Fibroblast of skin of right quadriceps (primary cell): ENCODE data around the gene MAEA.
"Not testable (repeated sequence)": the region's sequence is repeated elsewhere in the genome, so short reads cannot be mapped to it uniquely, and the experiment has no call there.

Source experiments
- DNase-seq: peaks from one replicate; pipeline ENCODE4 v3.0.0-alpha.2; 2013

MAEA gene

GRCh38 chr4:1369479-1370079, 79.9 kb downstream of the MAEA start:
- DNase-seq: no peak

GRCh38 chr4:1370321-1371124, 80.8 kb downstream of the MAEA start:
- no peak for DNase-seq

- no peak for DNase-seq
Measured at GRCh38 chr4:1371176-1372165, 81.8 kb downstream of the MAEA start.

- DNase-seq: not testable (repeated sequence)
Measured at GRCh38 chr4:1372576-1372975, 82.9 kb downstream of the MAEA start.

GRCh38 chr4:1373892-1374705, 84.4 kb downstream of the MAEA start:
- no peak for DNase-seq

- no peak for DNase-seq
Measured at GRCh38 chr4:1374706-1375045, 85.0 kb downstream of the MAEA start.

GRCh38 chr4:1375051-1375721, 85.5 kb downstream of the MAEA start:
- no peak for DNase-seq

- DNase-seq: no peak
Measured at GRCh38 chr4:1375761-1376322, 86.2 kb downstream of the MAEA start.

- no peak for DNase-seq
Measured at GRCh38 chr4:1376391-1376840, 86.7 kb downstream of the MAEA start.

GRCh38 chr4:1376841-1377605, 87.3 kb downstream of the MAEA start:
- DNase-seq: no peak

- DNase-seq: no peak
Measured at GRCh38 chr4:1377606-1378261, 88.0 kb downstream of the MAEA start.

GRCh38 chr4:1378559-1379231, 89.0 kb downstream of the MAEA start:
- DNase-seq: no peak

GRCh38 chr4:1379351-1379781, 89.7 kb downstream of the MAEA start:
- no peak for DNase-seq

GRCh38 chr4:1379801-1380331, 90.2 kb downstream of the MAEA start:
- no peak for DNase-seq

GRCh38 chr4:1380368-1381151, 90.9 kb downstream of the MAEA start:
- no peak for DNase-seq

GRCh38 chr4:1381181-1381621, 91.5 kb downstream of the MAEA start:
- DNase-seq: no peak

- no peak for DNase-seq
Measured at GRCh38 chr4:1381944-1382541, 92.4 kb downstream of the MAEA start.
